Adrenal gland (tissue), 12 donors: ENCODE results near the gene NKAIN2. TPM values are rescaled to one million over a fixed set of nuclear protein-coding genes. Genes with fewer than 3 reads are reported as not detected.
"Not testable (repeated sequence)": the region's sequence is repeated elsewhere in the genome, so short reads cannot be mapped to it uniquely, and the experiment has no call there.

Source experiments
- DNase-seq, 7 donors: peaks; one replicate each; pipeline ENCODE4 v3.0.0-alpha.2; 2019 to 2020
- H3K27ac ChIP-seq, 5 donors: fragments of 200-600 bp; sonication (generic) in 4 of 5; 1 replicate in 3 of 5; 2 replicates in 2 of 5; pipeline versions ENCODE4 v1.5.1 to v1.8.0; 2016 to 2020; ENCODE audit warnings: mild to moderate bottlenecking in 1 of 5
- H3K27me3 ChIP-seq: fragments of 200-600 bp; 2 replicates; pipeline ENCODE4 v1.8.0; 2021
- H3K36me3 ChIP-seq, 2 donors: fragments of 200-600 bp; replicated peaks in 1 of 2; 1 replicate in 1 of 2; 2 replicates in 1 of 2; pipeline versions ENCODE4 v1.5.1 to v1.8.0; 2018 to 2022
- H3K4me1 ChIP-seq, 2 donors: fragments of 200-600 bp; replicated peaks in 1 of 2; 1 replicate in 1 of 2; 2 replicates in 1 of 2; pipeline versions ENCODE4 v1.5.1 to v1.8.0; 2018 to 2021
- H3K4me3 ChIP-seq, 4 donors: fragments of 200-600 bp; sonication (generic) in 3 of 4; one replicate each; pipeline ENCODE4 v1.5.1; 2016 to 2018
- H3K9me3 ChIP-seq, 3 donors: fragments of 200-600 bp; sonication (generic) in 1 of 3; replicated peaks in 1 of 3; 1 replicate in 2 of 3; 2 replicates in 1 of 3; pipeline versions ENCODE4 v1.5.1 to v1.8.0; 2016 to 2021
- POLR2A ChIP-seq, 2 donors: fragments of 450-650 bp; IDR thresholded peaks; one replicate each; pipeline ENCODE4 v1.6.1; 2017; ENCODE audit warnings: antibody characterized with exemption in 2 of 2, mild to moderate bottlenecking in 2 of 2, moderate library complexity in 1 of 2
- WGBS, 4 donors: extraction: QIAGEN DNeasy Blood & Tissue Kit in 2 of 4; methylation state at CpG; one replicate each; pipeline versions ENCODE4 v1.1.5 to v1.1.7; 2013 to 2017; 5-methylcytosine and 5-hydroxymethylcytosine counted together
- intact Hi-C, 2 donors: fragments of 100-400 bp; cut with DNase I; formaldehyde crosslinking; loops; one replicate each; pipeline versions ENCODE4 v1.14.1 to v1.15.0; 2022 to 2023
- polyA plus RNA-seq, 3 donors: library from polyadenylated mRNA; stranded (reverse); fragments of 200-250 nt in 2 of 3; fragments of 350-450 nt in 1 of 3; fragmentation: Illumina TruSeq in 1 of 3; extraction: RNeasy Lipid Tissue Mini Kit (QIAGEN cat#74804) in 1 of 3; gene quantifications; one replicate each; pipeline ENCODE4 v1.2.3, GENCODE V29; 2013 to 2014
- total RNA-seq, 9 donors: library from RNA; depleted of rRNA in 4 of 9; stranded (reverse); fragments of >200 nt in 4 of 9; fragments of 120-200 nt in 1 of 9; fragmentation: NEBNext Ultra II Directional in 1 of 9; extraction: Animal tissue kit (Norgen Biotek cat#: 25700) in 1 of 9; gene quantifications; one replicate each; pipeline versions ENCODE4 v1.1.0 to v1.2.4, GENCODE V29; 2013 to 2023
- TF ChIP-seq, protein P1 (sequence below), 6 experiments: fragments of 450-650 bp in 4 of 6; fragments of 200-600 bp in 2 of 6; sonication (generic) in 1 of 6; IDR thresholded peaks; 1 replicate in 5 of 6; 2 replicates in 1 of 6; pipeline versions ENCODE4 v1.5.1 to v1.8.0; 2016 to 2021; ENCODE audit warnings: antibody characterized with exemption in 6 of 6, mild to moderate bottlenecking in 2 of 6, moderate library complexity in 1 of 6
- donor health status: healthy with polysubstance abuse.
- donor health status: Bipolar disorder and iron deficiency.
- donor health status: DM: yes; HTN: yes; CAD: no.
- donor health status: DM: no; HTN: no; CAD: no.
- donor health status: DM: no; HTN: no; CAD: no.
- donor health status: DM: yes; HTN: yes; CAD: no.

The NKAIN2 gene
- total and polyA plus RNA-seq, 12 donors = under 0.01 to 0.61 (median 0.23) TPM; not detected in 3

DNA sequence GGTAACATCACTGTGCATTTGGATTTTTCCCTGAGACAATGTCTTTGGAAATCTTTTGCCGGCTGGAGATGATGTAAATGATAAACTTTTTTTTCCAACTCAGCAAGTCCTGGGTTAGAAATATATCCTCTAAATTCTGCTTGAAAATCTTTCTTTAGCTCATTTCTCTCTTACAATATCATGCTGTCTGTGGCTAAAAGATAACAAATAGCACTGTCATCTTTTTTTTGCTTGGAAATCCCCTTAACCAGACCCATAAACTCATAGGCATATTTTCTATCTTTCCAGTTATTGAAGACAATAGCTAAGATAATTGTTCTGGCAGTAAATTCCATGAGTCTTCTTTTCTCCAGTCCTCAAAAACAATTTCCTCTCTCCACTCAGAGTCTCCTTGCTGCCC, 481.5 kb downstream of the NKAIN2 start:
- no peaks in the 10 kb centered on the region for H3K9me3 ChIP-seq
- H3K4me1 ChIP-seq = no peaks in the 10 kb centered on the region
- H3K27me3 ChIP-seq = no peaks in the 10 kb centered on the region
- WGBS, 4 donors = 71 to 85% (median 80%) methylated on average over 1 of the region's 1 CpG
- TF ChIP-seq POLR2A (IDR thresholded peaks at IDR 0.05) = no peak
- TF ChIP-seq, protein P1, sequence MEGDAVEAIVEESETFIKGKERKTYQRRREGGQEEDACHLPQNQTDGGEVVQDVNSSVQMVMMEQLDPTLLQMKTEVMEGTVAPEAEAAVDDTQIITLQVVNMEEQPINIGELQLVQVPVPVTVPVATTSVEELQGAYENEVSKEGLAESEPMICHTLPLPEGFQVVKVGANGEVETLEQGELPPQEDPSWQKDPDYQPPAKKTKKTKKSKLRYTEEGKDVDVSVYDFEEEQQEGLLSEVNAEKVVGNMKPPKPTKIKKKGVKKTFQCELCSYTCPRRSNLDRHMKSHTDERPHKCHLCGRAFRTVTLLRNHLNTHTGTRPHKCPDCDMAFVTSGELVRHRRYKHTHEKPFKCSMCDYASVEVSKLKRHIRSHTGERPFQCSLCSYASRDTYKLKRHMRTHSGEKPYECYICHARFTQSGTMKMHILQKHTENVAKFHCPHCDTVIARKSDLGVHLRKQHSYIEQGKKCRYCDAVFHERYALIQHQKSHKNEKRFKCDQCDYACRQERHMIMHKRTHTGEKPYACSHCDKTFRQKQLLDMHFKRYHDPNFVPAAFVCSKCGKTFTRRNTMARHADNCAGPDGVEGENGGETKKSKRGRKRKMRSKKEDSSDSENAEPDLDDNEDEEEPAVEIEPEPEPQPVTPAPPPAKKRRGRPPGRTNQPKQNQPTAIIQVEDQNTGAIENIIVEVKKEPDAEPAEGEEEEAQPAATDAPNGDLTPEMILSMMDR (IDR thresholded peaks at IDR 0.05) = no peak
- intact Hi-C loops = no loop called here
- H3K27ac ChIP-seq = no peak overlapping the region
- no peak for DNase-seq
- H3K36me3 ChIP-seq = no peaks in the 10 kb centered on the region
- H3K4me3 ChIP-seq = no peak overlapping the region

DNA sequence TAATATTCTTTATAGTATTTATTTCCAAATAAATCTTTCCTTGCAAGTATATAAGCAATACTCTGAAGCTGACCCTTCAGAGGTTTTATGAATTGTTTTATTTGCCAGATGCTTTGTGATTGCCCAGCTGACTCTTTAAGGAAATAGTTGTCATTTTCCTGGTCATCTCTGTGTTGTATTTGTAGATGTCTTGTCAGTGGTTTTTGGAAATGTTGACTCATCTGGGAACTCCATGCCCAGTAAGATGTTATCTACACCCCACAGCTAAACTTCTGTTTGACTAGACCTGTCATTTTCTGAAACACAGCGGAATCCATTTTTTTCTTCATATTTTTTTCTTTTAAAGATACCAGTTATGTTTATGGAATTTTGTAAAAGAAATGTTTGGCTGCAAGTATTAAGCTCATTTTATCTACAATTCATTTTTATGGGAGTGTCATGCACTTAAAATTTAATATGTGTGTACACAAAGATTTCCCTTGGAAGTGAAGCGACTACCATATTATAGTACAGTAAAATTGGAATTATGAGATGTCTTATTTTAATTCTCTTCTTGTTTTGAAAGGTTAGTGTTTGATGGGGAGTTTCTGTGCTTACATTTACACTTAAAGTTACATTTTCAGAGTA, 491.0 kb downstream of the NKAIN2 start:
- Histone ChIP-seq H3K27me3 (no peaks in the 10 kb centered on the region), H3K9me3 (no peaks in the 10 kb centered on the region), H3K36me3 (no peaks in the 10 kb centered on the region), H3K27ac (no peak overlapping the region), H3K4me1 (no peaks in the 10 kb centered on the region), H3K4me3 (no peak overlapping the region)
- intact Hi-C loops = no loop called here
- no peak for DNase-seq
- WGBS, 4 donors = 85 to 93% (median 92%) methylated on average over 2 of the region's 2 CpGs
- no peak for TF ChIP-seq POLR2A (IDR thresholded peaks at IDR 0.05)
- TF ChIP-seq, protein P1 (IDR thresholded peaks at IDR 0.05) = no peak

DNA sequence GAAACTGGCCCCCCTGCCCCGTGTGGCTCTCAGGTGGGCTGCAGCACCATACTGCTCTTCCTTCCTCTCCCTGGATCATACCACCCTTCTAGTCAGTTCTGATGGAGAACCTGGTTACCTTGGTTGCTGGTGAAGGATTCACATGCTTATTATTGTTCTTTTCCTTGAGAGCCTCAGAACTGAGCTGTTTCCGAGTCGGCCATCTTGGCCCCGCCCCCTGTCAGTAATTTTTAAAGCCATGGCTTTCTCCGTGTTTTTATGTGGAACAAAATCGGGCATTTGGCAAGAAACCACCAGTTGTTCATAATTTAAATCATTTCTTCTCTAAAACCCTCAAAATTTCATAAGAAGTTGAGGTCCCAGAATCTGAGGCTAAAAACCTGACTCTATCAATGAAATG, 493.8 kb downstream of the NKAIN2 start:
- TF ChIP-seq, protein P1 (IDR thresholded peaks at IDR 0.05) = no peak
- no peak for TF ChIP-seq POLR2A (IDR thresholded peaks at IDR 0.05)
- Histone ChIP-seq H3K27ac (no peak overlapping the region), H3K4me1 (no peaks in the 10 kb centered on the region), H3K9me3 (no peaks in the 10 kb centered on the region), H3K36me3 (no peaks in the 10 kb centered on the region), H3K27me3 (no peaks in the 10 kb centered on the region), H3K4me3 (no peak overlapping the region)
- no peak for DNase-seq
- intact Hi-C loops = no loop called here
- 78 to 85% (median 80%) methylated on average over 6 of the region's 6 CpGs for WGBS, 4 donors

DNA sequence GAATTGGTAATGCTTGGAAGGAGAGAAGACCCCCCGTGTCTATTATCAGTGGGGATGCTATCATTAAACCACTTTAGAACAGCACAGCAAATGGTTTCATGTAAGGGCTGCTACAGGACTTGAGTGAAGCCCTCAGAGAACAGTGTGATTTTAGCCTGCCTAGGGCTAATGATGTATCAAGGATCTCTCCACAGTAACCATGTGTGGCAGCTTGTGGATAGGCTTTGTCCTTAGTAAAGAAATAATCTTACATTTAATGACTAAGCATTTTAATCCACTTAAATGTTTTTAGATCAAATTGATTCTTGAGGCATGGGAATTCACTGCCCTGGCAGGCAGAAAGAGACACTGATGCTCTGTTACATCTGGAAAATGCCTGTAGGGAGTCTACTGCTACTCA, 495.1 kb downstream of the NKAIN2 start:
- H3K27ac ChIP-seq = no peak overlapping the region
- no peak for DNase-seq
- H3K4me3 ChIP-seq = no peak overlapping the region
- intact Hi-C loops = no loop called here
- H3K9me3 ChIP-seq = no peaks in the 10 kb centered on the region
- 33 to 46% (median 43%) methylated on average over 1 of the region's 1 CpG for WGBS, 4 donors
- TF ChIP-seq, protein P1 (IDR thresholded peaks at IDR 0.05) = no peak
- no peak for TF ChIP-seq POLR2A (IDR thresholded peaks at IDR 0.05)
- no peaks in the 10 kb centered on the region for H3K36me3 ChIP-seq
- H3K4me1 ChIP-seq = no peaks in the 10 kb centered on the region
- no peaks in the 10 kb centered on the region for H3K27me3 ChIP-seq

DNA sequence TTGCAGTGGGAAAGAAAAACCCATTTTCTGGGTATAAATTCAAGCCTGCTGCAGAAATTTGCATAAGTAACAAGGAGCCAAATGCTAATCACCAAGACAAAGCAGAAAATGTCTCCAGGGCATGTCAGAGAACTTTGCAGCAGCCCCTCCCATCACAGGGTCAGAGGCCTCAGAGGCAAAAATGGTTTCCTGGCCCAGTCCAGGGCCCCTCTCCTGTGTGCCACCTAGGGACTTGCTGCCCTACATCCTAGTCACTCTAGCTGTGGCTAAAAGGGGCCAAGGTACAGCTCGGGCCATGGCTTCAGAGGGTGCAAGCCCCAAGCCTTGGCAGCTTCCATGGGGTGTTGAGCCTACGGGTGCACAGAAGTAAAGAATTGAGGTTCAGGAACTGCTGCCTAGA, 497.2 kb downstream of the NKAIN2 start:
- H3K36me3 ChIP-seq, H3K27me3 ChIP-seq, intact Hi-C loops, H3K4me3 ChIP-seq, H3K27ac ChIP-seq, H3K4me1 ChIP-seq, DNase-seq, H3K9me3 ChIP-seq: not testable (repeated sequence)
- WGBS, 4 donors = 75 to 98% (median 81%) methylated on average over 1 to 2 of the region's 2 CpGs
